GM23248 (cell line): ENCODE results near the gene EPHB3. TPM values are rescaled to one million over a fixed set of nuclear protein-coding genes. Genes with fewer than 3 reads are reported as not detected.

Experiments
- DNase-seq: peaks from one replicate; pipeline ENCODE4 v3.0.0-alpha.2; 2015
- H2AFZ ChIP-seq: fragments of 200-600 bp; sonication (generic); 2 replicates; pipeline ENCODE4 v1.6.1; 2016; ENCODE audit warnings: antibody characterized with exemption
- H3F3A ChIP-seq: fragments of 200-600 bp; sonication (generic); 2 replicates; pipeline ENCODE4 v1.6.1; 2016; ENCODE audit warnings: mild to moderate bottlenecking, antibody characterized with exemption, mixed run types; ENCODE audit not compliant: insufficient read depth
- H3K27ac ChIP-seq: fragments of 200-600 bp; sonication (generic); 2 replicates; pipeline ENCODE4 v1.5.1; 2016; ENCODE audit warnings: mild to moderate bottlenecking
- H3K27me3 ChIP-seq: fragments of 200-600 bp; sonication (generic); replicated peaks from 2 replicates; pipeline ENCODE4 v1.6.1; 2016; ENCODE audit warnings: mild to moderate bottlenecking; ENCODE audit not compliant: insufficient read depth
- H3K36me3 ChIP-seq: fragments of 200-600 bp; sonication (generic); 2 replicates; pipeline ENCODE4 v1.6.1; 2016; ENCODE audit warnings: low read depth, mild to moderate bottlenecking
- H3K4me1 ChIP-seq: fragments of 200-600 bp; sonication (generic); 2 replicates; pipeline ENCODE4 v1.6.1; 2016; ENCODE audit warnings: mild to moderate bottlenecking; ENCODE audit not compliant: insufficient read depth
- H3K4me2 ChIP-seq: fragments of 200-600 bp; sonication (generic); one replicate; pipeline ENCODE4 v1.6.1; 2016; ENCODE audit warnings: mild to moderate bottlenecking; ENCODE audit not compliant: unreplicated experiment
- H3K4me3 ChIP-seq: fragments of 200-600 bp; sonication (generic); 2 replicates; pipeline ENCODE4 v1.5.1; 2016; ENCODE audit warnings: mild to moderate bottlenecking
- H3K79me2 ChIP-seq: fragments of 200-600 bp; sonication (generic); 2 replicates; pipeline ENCODE4 v1.6.1; 2016; ENCODE audit warnings: mild to moderate bottlenecking; ENCODE audit not compliant: insufficient read depth
- H3K9ac ChIP-seq: fragments of 200-600 bp; sonication (generic); 2 replicates; pipeline ENCODE4 v1.6.1; 2016; ENCODE audit warnings: mild to moderate bottlenecking
- H3K9me2 ChIP-seq: fragments of 200-600 bp; sonication (generic); 2 replicates; pipeline ENCODE4 v1.6.1; 2016; ENCODE audit warnings: mixed run types, mild to moderate bottlenecking, moderate library complexity; ENCODE audit not compliant: insufficient read depth
- H3K9me3 ChIP-seq: fragments of 200-600 bp; sonication (generic); one replicate; pipeline ENCODE4 v1.6.1; 2017; ENCODE audit warnings: low read depth
- H4K20me1 ChIP-seq: fragments of 200-600 bp; sonication (generic); 2 replicates; pipeline ENCODE4 v1.6.0; 2016; ENCODE audit not compliant: insufficient read depth
- EZH2 ChIP-seq: fragments of 200-600 bp; sonication (generic); IDR thresholded peaks from 2 replicates; pipeline ENCODE4 v1.6.1; 2018; ENCODE audit warnings: antibody characterized with exemption, mild to moderate bottlenecking; ENCODE audit not compliant: insufficient read depth, poor library complexity, severe bottlenecking
- EZH2phosphoT487 ChIP-seq: fragments of 200-600 bp; sonication (generic); IDR thresholded peaks from 2 replicates; pipeline ENCODE4 v1.6.1; 2018; ENCODE audit warnings: antibody characterized with exemption, moderate library complexity, mild to moderate bottlenecking, low read depth; ENCODE audit not compliant: insufficient read depth
- WGBS, 2 experiments: methylation state at CpG; one replicate each; pipeline ENCODE4 v1.1.6; 2015 to 2017; ENCODE audit warnings: low lambda C conversion rate in 2 of 2, low coverage in 1 of 2; ENCODE audit errors: missing lambda C conversion rate in 2 of 2; 5-methylcytosine and 5-hydroxymethylcytosine counted together
- in situ Hi-C: fragments of 300-500 bp; cut with MboI; formaldehyde crosslinking; loops from 2 replicates; pipeline ENCODE4 v1.15.0; 2020
- polyA plus RNA-seq: library from polyadenylated mRNA; unstranded; fragments of >200 nt; fragmentation: Nextera tagmentation; extraction: Ambion mirVana; gene quantifications from 2 replicates; pipeline ENCODE4 v1.2.1, GENCODE V29; 2016
- total RNA-seq: library from RNA; depleted of rRNA; stranded (reverse); fragments of >200 nt; shearing (Covaris generic); gene quantifications from 2 replicates; pipeline ENCODE4 v1.2.3, GENCODE V29; 2014

The EPHB3 gene
- total and polyA plus RNA-seq, 2 experiments from 2014 or later: 1.7 to 3.0 TPM

DNA sequence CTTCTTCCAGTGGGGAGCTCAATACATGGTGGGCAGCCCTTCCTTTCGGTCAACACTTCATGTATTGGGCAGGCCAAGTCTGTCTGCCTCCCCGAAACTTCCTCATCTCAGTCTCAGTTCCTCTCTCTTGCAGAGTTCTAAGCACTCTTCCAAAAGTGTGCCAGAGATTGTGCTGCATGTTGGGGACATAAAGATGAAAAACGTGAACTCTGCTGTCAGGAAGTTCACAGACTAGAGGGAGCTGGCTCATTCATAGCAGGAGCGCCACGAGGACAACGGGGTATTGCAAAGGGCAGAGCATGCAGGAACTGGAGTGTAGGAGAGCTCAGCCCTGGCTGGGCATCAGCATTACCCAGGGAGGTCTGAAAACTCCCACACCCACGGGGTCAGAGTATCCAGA is 15.3 kb upstream of the EPHB3 start:
- H3K9ac ChIP-seq: no peak overlapping the region
- H3K36me3 ChIP-seq: no peaks in the 10 kb centered on the region
- WGBS, 2 experiments: 53 to 55% methylated on average over 7 of the region's 7 CpGs
- no peaks in the 10 kb centered on the region for H3K9me2 ChIP-seq
- TF ChIP-seq EZH2phosphoT487 (no peak), EZH2 (no peak)
- no peaks in the 10 kb centered on the region for H4K20me1 ChIP-seq
- H3K4me2 ChIP-seq: no peak overlapping the region
- H3F3A ChIP-seq: no peaks in the 10 kb centered on the region
- DNase-seq: no peak
- H3K27ac ChIP-seq: no peak overlapping the region
- in situ Hi-C loops: loop anchor here (25.0 kb wide), 1 partner anchor 634 kb away; no protein-coding TSS in a partner anchor
- H3K27me3 ChIP-seq: peaks cover 48% of the 10 kb centered on the region
- H3K4me3 ChIP-seq: no peak overlapping the region
- no peak overlapping the region for H2AFZ ChIP-seq
- H3K9me3 ChIP-seq: no peaks in the 10 kb centered on the region
- no peaks in the 10 kb centered on the region for H3K4me1 ChIP-seq
- no peaks in the 10 kb centered on the region for H3K79me2 ChIP-seq

DNA sequence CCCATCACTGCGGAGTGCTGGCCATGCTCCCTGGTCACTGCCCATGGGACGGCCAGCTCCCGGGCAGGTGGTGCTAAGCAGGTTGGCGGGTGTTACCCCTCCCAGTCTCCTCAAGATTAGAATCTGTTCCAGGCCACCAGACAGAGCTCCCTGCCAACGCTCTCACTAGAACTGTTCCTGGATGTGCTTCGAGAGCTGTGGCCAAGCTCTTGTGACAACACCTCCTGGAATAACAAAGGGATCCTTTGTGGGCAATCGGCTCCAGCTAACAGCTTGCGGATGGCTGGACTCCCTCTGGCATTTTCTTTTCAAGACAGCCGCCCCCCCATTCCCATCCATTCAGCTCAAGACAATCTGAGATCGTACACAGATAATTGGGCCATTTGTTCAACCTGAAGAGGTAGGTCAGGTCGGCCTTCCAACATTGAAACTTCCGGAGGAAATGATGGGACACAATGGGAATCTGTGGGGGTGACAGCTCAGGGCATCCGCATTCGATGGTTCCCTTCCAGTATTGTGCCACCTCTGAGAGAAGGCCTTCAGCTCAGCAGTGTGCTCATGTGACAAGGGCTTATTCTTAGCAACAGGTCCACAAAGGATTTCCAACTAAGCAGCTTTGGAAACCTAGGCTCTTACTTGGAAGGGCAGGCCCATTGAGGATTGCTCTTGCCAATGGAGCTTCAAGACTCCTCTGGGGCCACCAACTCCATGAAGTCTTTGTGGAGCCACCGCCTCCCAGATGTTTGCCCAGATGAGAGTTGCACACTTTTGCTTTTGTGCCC is 11.6 kb upstream of the EPHB3 start:
- no peaks in the 10 kb centered on the region for H3K4me1 ChIP-seq
- H4K20me1 ChIP-seq: no peaks in the 10 kb centered on the region
- DNase-seq: no peak
- H3K9me3 ChIP-seq: no peaks in the 10 kb centered on the region
- no peak overlapping the region for H3K27ac ChIP-seq
- H3K4me3 ChIP-seq: no peak overlapping the region
- H3K36me3 ChIP-seq: no peaks in the 10 kb centered on the region
- 38 to 41% methylated on average over 15 of the region's 15 CpGs for WGBS, 2 experiments
- TF ChIP-seq EZH2: no peak
- H3K79me2 ChIP-seq: no peaks in the 10 kb centered on the region
- no peaks in the 10 kb centered on the region for H3K9me2 ChIP-seq
- no peak overlapping the region for H3K4me2 ChIP-seq
- no peaks in the 10 kb centered on the region for H3F3A ChIP-seq
- H3K9ac ChIP-seq: no peak overlapping the region
- H3K27me3 ChIP-seq: peaks cover 36% of the 10 kb centered on the region
- H2AFZ ChIP-seq: no peak overlapping the region
- in situ Hi-C loops: loop anchor here (25.0 kb wide), 1 partner anchor 638 kb away; no protein-coding TSS in a partner anchor

DNA sequence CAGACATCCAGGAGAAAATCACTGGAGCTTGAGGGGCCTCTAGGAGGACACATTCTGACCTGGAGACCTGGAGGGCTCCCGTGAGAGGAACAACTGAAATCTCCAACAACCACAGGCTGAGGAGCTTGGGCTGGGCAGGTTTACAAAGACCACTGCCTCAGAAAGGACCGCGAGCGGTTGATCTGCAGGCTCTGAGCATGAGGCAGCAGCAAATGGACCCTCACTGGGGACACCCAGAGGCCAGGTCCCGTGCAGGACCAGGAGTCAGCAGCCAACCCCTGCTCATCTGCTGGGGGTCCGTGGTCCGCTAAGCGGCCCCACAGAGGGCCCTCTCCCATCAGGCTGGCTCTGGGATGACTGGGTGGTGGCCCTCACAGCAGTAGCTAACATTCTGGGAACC is 10.5 kb upstream of the EPHB3 start:
- H3K36me3 ChIP-seq: no peaks in the 10 kb centered on the region
- H3K27ac ChIP-seq: no peak overlapping the region
- in situ Hi-C loops: no loop called here
- WGBS, 2 experiments: 50 to 64% methylated on average over 8 of the region's 8 CpGs
- no peak overlapping the region for H2AFZ ChIP-seq
- no peaks in the 10 kb centered on the region for H3K9me3 ChIP-seq
- no peak overlapping the region for H3K4me3 ChIP-seq
- TF ChIP-seq EZH2 (no peak), EZH2phosphoT487 (no peak)
- H3F3A ChIP-seq: no peaks in the 10 kb centered on the region
- H3K9me2 ChIP-seq: no peaks in the 10 kb centered on the region
- no peak overlapping the region for H3K4me2 ChIP-seq
- no peak overlapping the region for H3K9ac ChIP-seq
- H3K79me2 ChIP-seq: no peaks in the 10 kb centered on the region
- H3K4me1 ChIP-seq: no peaks in the 10 kb centered on the region
- no peaks in the 10 kb centered on the region for H4K20me1 ChIP-seq
- no peak for DNase-seq
- H3K27me3 ChIP-seq: peaks cover 31% of the 10 kb centered on the region

DNA sequence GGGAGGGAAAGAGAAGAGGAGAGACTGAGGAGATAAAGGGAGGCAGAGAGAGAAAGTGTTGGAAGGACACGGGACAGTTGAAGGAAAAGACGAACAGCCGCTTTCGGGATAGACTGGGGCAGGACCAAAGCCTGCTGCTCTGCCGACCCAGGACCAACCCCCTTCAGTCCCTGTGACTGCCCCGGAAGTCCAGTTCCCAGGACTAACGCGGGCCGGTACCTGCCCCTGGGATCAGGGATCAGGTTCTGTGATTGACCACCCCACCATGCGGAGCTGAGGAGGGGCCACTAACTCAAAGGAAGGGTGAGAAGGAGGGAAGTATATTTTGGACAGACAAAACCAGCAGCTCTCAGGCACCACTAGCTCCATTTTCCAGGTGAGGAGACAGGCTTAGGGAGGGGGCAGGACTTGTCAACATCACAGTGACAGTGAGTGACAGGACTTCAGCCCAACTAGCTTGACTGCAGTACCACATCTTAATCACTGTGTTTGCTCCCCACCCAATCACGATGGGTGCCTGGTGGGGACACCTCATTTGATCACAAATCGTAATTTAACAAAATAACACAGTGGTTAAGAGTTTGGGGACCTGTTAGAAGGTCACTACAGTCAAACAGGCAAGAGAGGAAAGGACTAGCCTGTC is 9.8 kb upstream of the EPHB3 start:
- no peak for TF ChIP-seq EZH2
- no peak for TF ChIP-seq EZH2phosphoT487
- Histone ChIP-seq H3K36me3 (no peaks in the 10 kb centered on the region), H3K9ac (no peak overlapping the region), H3K27me3 (peaks cover 29% of the 10 kb centered on the region), H3F3A (no peaks in the 10 kb centered on the region), H3K27ac (no peak overlapping the region), H3K4me3 (no peak overlapping the region), H3K9me3 (no peaks in the 10 kb centered on the region), H2AFZ (no peak overlapping the region), H3K4me2 (no peak overlapping the region), H3K4me1 (no peaks in the 10 kb centered on the region), H4K20me1 (no peaks in the 10 kb centered on the region), H3K79me2 (no peaks in the 10 kb centered on the region), H3K9me2 (no peaks in the 10 kb centered on the region)
- in situ Hi-C loops: no loop called here
- DNase-seq: no peak
- 60 to 66% methylated on average over 12 of the region's 12 CpGs for WGBS, 2 experiments
